Inferior parietal cortex (tissue), 1 donor: ENCODE measurements around the gene ATP13A3.

Source experiments
- DNase-seq: peaks from one replicate; pipeline ENCODE4 v3.0.0-alpha.2; 2016; ENCODE audit errors: extremely low spot score

ATP13A3 gene

DNA sequence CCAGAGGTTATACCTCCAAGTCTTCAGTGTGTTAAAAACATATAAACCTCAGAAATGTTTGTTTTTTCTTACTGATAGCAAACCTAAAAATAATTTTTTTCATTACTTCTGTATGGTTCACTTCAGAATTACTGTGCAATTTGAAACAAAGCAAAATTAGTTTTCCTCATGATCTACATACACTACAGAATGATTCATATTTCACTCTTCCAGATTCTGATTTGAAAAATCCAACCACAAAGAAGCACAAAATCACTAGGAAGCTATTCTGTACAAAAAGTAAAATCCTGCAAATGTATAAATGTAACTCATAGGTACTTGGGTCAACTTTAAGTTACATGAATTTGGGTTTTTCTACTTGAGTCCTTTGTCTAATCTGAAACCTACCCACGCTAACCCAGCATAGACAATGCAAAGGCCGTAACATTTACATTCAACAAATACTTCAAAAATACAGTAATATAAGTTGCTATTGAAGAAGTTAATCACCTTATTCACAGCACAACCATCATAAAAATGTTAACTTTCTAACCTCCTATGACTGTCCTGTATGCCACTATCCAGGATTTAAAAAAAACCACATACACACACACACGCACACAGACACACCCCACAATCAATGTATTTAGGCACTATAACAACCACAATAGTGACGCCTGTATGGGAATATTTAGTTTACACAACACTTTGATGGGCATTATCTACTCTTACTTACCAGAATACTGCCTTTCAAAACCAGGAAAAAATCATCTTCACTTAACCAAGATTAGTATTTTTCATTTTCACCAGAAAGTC, 11.5 kb downstream of the ATP13A3 start:
- no peak for DNase-seq

DNA sequence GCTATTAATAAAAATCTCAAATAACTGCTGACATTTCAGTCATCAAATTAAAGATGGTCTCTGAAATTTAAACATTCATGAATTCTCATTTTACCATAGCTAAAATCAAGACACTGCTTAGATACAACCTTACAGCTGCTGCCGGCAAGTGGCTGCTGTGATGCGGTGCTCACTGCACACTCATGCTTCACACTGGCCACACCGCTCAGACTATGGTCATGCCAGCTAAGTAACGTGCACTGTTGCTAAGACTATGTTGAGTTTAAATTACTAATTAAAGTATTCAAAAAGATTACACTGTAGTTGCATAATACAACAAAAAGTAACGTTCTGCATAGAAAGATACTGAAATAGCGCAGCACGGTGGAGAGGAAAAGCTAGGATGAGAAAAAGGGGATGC, 12.1 kb downstream of the ATP13A3 start:
- no peak for DNase-seq

DNA sequence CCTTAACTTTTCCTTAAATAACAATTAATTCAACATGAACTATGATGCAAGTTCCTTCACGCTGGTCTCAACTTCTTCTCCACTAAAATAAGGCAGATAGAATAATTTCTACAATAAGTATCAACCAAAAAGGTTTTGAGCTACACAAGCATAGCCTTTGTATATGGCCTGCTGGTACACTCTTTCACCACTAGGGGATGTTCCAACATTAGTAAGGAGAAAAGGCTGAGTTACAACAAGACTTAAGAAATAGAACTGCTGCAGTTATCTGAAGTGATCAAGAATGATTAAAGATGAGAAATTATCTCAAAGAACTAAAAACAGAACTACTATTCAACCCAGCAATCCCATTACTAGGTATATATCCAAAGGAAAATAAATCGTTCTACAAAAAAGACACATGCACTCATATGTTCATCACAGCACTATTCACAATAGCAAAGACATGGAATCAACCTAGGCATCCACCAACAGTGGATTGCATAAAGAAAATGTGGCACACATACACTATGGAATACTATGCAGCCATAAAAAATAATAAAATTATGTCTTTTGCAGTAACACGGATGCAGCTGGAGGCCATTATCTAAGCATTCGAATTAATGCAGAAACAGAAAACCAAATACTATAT, 14.4 kb downstream of the ATP13A3 start:
- peak; percentile 87 for DNase-seq

- DNase-seq: no peak
Measured at GRCh38 chr3:194471863-194472262, 14.9 kb downstream of the ATP13A3 start.

DNA sequence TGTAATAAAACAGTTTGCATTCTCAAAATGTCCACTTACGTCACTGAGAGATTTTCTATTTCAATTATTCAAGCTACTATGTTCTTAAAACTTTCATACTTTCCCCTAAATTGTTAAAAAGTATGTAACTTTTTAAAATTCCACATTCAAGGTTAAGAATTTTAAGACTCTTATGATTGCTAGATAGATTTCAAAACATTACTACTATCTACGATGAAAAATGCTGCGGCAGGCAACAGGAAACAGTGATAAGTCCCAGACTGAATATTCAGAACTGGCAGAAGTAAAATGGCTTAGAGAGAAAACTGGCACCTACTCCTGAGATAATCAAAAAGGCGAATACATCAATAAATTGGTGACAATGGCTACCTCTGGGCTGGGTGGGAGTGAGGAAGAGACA, 16.2 kb downstream of the ATP13A3 start:
- DNase-seq: no peak

DNA sequence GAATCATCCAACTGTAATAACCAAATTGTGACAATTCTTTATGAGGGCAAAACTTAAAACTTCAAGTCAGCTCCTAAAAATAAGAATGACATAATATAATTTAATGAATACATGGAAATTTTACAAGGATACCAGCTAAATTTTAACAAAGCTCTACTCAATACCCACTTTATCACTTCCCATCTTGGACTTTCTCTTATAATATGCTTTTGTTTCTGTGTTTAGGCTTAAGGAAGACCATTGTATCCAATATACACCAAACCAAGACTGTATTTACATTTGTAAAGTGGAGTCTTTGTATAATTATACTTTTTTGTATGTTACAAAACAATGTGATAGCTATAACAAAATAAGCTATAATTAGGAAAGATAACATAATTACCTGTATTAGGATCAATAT, 16.8 kb downstream of the ATP13A3 start:
- no peak for DNase-seq

DNA sequence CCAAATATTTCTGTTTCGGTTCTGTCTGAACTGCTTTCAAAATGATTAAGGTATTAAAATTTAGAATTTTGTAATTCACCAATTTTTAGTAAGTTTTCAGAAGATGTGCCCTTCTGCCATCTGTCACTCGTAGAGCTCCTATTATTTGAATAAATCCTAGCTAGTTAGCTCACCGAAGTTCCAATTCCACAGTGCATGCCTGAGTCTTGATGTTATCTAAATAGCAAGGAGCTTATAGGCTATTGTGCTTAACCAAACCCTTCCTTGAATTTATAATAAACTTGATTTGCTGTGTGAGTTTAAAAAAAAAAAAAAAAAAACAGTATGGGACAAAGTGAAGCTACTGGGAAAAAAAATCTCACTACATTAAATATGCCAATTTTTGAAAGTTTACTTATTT, 18.7 kb downstream of the ATP13A3 start:
- DNase-seq: no peak

- no peak for DNase-seq
Measured at GRCh38 chr3:194466761-194467356, 19.9 kb downstream of the ATP13A3 start.

- DNase-seq: no peak
Measured at GRCh38 chr3:194465920-194466570, 20.8 kb downstream of the ATP13A3 start.

DNA sequence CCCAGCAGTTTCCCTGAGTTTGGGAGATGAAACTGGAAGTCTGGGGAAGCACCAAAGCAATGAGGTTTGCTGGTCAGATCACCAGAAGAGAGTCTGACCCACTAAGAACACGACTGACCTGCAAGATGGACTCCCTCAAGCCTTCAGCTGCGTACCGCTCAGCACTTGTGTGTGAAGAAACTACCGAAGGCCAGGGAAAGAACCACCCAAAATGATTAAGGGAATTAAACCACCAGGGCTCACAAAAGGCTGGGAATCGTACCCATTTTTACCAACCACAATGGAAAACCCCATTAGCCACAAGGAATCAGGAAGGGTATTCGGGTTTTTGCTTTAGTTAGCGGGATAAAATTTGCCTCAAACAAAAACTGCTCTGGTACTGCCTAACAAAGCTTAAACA, 21.6 kb downstream of the ATP13A3 start:
- DNase-seq: no peak

GRCh38 chr3:194464692-194465091, 22.1 kb downstream of the ATP13A3 start:
- DNase-seq: no peak

- no peak for DNase-seq
Measured at GRCh38 chr3:194462936-194463335, 23.9 kb downstream of the ATP13A3 start.

DNA sequence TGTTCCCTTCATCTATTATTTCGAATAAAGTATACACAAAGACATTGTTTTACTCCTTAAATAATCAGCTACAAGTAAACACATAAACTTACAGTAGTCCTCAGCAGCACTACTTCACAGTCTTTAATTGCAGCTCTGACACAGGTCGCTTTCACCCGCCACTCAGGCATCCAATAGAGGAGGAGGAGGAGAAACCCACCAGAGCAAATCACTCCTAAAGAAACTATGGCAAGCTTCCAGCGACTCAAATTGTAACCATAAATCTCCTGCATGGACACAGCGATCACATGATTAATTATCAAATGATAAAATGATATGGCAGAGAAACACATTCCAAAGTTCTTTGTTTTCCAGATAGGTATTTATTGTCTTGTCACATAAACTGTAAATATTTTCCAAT, 26.2 kb downstream of the ATP13A3 start:
- DNase-seq: no peak

DNA sequence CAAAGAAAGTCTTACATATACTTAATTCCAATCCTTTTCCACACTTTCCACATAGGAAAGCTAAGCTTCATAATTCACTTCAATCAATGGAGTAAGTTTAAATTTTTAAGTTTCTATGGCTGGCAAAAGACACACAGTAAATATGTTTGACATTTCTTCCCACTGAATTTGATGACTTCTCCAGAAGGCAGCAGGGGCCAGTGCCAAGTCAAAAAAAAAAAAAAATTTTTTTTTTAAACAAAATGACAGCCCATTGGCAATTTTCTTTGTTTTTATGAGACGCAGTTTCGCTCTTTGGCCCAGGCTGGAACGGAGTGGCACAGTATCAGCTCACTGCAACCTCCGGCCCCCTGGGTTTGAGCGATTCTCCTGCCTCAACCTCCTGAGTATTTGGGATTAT, 28.7 kb downstream of the ATP13A3 start:
- DNase-seq: no peak

- DNase-seq: no peak
Measured at GRCh38 chr3:194455481-194455880, 31.3 kb downstream of the ATP13A3 start.

DNA sequence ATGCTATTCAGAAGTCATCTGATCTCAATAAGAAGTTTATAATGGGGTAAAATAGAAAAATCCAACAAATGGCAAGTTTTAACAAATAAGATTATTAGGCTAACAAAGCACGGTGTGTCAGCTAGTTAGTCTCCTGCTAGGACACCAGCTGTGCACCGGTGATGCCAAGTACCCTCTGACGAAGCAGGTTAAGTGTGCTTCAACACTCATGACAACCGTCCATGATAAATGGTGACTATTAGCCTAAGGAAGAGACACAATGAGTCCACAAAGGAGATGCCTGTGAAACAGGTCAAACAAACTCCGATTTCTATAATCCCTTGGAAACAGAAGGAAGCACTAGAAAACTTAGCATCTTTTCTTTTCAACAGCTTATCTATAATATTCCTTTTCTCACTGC, 36.5 kb downstream of the ATP13A3 start:
- DNase-seq: no peak

DNA sequence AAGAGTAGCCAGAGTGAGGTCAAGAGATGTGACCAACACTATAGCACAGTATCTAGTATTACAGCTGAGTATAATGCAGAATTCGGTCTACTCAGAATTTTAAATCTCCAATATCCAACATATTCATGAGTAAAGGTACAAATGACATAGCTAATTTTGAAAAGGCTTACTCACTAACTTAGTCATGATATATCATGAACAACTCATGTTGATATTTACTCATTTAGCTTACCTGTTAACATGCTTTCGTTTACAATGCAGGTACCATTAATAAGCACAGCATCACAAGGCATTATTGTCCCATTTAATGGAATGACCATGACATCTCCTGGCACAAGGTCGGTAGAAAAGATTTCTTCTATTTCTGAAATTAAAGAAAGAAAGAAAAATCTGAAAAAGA, 36.9 kb downstream of the ATP13A3 start:
- no peak for DNase-seq

DNA sequence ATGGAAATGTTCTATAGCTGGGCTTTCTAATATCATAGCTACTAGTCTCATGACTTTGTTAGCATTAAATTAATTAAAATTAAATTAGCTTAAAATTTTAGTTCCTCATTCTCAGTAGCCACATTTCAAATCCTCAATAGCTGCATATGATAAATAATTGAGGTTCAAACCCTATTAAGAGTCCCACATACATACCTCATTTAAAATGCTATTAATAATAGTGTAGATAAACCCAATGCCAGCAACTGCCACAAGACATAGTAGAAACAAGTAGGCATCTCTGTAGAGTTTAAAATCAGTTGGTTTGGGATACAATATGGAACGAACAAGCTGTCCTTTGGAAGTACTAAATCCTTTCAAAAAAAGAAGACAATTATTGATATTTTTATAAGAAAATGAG, 39.1 kb downstream of the ATP13A3 start:
- DNase-seq: no peak

DNA sequence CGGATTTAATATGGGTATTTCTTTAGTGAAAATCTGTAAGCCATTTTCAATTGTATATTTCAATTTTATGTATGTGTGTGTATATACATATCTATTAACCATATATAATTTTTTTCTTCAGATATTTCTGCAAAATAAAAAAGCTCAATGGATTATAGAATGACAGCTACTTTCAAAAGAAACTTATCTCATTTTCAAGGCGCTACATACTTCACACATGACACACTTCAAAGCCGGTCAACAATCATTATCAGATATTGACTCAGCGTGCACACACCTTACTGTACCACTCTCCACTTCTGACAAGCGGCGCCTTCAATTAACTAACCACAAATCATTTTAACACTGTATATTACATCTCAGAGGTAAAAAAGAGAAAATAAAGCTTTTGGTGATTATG, 39.6 kb downstream of the ATP13A3 start:
- DNase-seq: no peak

GRCh38 chr3:194446754-194447153, 40.0 kb downstream of the ATP13A3 start:
- no peak for DNase-seq

DNA sequence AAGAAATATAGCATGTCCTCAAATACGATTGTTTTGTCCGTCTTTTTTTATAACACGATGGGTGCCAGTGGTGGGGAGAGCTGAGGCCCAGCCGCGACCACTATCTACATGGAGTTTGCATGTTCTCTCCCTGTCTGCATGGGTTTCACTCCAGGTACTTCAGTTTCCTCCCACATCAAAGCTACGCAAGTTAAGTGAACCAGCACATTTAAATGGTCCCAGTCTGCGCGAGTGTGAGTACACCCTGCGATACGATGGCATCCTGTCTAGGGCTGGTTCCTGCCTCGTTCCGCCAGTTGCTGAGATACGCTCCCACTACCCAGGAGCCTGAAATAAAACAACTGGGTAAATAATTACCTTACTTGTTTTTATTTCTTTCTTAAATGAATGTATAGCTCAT, 40.6 kb downstream of the ATP13A3 start:
- DNase-seq: no peak

GRCh38 chr3:194443901-194444300, 42.9 kb downstream of the ATP13A3 start:
- no peak for DNase-seq

- no peak for DNase-seq
Measured at GRCh38 chr3:194440756-194441155, 46.0 kb downstream of the ATP13A3 start.
